HG03066 (cell line): ENCODE measurements around the gene C1orf210.

ENCODE experiments used
- ATAC-seq: cut with Tn5 transposase; IDR thresholded peaks from one replicate; pipeline ENCODE4 v1.9.1; 2021; ENCODE audit warnings: low read depth; ENCODE audit not compliant: unreplicated experiment

The C1orf210 gene

DNA sequence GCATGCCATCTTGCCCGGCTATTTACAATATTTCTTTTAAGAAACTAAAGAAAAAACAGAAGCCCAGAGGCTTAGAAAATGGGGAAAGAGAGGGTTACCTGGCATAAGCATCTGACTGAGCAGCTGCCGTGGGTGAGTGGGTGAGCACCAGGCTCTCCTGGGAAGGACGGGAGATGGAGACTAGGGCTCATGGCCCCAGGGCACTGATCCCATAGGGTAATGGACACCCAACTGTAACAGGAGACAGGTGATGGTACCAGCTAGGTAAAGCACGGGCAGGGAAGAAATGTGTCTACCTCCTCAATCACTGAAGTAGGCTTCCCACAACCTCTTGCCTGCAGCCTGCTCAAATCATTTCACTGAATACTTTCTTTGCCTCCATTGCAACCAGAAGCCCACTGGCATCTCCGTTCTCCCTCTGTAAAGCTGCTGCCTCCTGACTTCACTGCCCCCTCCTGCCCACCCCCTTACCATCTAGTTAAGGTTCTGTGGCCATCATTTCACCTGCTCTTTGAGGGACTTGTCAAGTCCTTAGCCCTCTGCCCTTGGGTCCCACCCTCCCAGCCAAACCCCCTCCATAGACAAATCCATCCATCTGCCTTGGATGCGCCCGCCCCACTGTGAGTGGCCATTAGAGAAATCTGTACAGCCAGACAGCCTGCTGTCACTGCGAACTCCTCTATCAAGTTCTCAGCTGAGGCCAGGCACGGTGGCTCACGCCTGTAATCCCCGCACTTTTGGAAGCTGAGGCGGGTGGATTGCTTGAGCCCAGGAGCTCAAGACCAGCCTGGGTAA, 9.4 kb downstream of the C1orf210 start:
- ATAC-seq, result no peak

DNA sequence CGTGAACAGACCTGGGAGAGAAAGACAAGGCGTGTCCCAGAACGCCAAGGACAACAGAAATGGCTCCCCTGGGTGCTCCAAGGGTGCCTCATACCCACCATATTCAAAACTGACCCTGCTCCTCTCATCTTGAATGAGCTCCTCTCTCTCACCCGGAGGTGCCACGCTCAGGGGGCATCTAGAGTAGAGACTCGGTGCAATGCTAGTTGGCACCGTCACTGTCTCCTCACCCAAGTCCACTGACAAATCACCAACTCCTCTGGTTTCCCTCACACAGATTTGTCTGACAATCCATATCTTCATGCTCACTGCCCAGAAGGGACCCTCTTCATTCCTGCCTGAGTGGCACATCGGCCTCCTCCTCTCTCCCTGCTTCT, 10.6 kb downstream of the C1orf210 start:
- no peak for ATAC-seq

DNA sequence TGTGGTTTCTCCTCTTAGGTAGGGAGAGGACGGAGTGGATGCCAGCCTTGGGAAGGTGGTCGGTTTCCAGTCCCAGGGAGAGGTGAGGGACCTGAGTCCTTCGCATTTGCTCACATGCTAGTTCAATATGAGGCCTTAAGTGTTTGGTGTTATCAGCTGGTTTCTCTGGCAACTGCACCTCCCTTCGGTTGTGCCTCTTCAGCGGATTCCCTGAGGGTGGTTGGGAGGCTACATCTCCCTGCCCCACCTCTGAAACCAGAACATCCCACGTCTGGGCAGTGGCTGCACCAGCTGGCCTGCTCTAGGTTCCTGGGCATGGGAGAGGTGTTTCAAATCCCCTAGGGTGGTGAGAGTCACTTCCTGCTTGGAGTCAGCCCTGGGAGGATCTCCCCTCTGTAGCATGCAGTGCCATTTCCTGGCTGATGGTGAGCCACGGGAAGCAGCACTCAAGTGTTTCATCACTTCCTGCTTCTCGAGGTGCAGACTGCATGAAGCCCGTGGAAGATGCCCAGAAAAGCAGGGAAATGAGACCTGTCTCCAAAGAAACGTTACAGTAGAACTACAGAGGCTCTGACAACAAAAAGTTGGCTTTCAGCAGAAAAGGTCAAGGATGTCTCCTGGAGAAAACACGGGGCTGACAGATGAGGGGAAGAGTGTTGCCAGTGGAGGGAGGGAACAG, 11.1 kb downstream of the C1orf210 start:
- ATAC-seq, result no peak

DNA sequence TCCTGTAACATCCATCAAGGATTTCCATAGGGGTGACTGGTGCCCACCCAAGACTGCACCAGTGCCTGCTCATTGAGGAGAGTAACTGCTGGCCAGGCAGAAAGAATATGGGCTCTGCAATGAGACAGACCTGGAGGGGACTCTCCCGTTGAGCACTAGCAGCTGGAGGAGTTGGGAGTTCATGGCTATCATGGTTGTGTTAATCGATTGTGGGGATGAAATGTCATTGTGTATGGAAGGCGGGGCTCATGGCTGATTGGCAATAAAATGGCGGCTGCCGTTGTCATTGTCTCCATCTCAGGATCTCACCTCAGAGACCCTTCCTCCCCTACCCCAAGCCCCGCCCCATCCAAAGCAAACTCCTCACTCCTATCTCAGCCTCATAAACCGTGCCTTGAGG, 11.7 kb downstream of the C1orf210 start:
- no peak for ATAC-seq

DNA sequence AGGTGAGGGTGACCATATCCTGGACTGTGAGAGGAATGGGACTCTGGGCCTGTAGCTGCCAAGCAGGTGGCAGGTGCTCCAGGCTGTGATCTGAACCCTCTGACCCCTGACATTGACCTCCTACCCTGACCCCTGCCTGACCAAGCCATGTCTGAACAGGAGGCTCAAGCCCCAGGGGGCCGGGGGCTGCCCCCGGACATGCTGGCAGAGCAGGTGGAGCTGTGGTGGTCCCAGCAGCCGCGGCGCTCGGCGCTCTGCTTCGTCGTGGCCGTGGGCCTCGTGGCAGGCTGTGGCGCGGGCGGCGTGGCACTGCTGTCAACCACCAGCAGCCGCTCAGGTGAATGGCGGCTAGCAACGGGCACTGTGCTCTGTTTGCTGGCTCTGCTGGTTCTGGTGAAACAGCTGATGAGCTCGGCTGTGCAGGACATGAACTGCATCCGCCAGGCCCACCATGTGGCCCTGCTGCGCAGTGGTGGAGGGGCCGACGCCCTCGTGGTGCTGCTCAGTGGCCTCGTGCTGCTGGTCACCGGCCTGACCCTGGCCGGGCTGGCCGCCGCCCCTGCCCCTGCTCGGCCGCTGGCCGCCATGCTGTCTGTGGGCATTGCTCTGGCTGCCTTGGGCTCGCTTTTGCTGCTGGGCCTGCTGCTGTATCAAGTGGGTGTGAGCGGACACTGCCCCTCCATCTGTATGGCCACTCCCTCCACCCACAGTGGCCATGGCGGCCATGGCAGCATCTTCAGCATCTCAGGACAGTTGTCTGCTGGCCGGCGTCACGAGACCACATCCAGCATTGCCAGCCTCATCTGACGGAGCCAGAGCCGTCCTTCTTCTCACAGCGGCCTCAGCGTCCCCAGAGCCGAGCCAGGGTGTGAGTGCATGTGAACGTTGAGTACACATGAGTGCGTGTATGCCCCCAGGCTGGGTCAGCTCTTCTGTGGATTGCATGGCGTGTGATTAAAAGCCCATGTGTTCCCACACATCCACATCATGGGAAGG, 12.5 kb downstream of the C1orf210 start:
- no peak for ATAC-seq

DNA sequence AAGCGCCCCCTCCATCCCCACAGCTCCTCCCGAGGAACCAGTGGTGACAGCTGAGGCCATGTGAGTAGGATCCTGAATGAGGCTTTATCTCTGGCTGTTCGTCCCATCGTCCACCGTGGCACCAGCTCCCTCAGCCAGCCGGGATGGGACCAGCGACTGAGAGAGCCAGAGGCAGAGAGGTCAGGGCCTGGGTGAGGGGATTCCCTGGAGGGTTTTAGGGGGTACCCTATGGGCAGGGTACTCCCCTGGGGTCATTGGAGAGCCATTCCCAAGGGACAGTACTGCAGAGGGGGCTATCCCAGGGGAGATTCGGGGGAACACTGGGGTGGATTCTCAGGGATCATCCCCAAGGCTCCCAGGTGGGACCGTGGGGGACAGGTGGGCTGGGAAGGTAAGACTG, 13.2 kb downstream of the C1orf210 start:
- no peak for ATAC-seq

DNA sequence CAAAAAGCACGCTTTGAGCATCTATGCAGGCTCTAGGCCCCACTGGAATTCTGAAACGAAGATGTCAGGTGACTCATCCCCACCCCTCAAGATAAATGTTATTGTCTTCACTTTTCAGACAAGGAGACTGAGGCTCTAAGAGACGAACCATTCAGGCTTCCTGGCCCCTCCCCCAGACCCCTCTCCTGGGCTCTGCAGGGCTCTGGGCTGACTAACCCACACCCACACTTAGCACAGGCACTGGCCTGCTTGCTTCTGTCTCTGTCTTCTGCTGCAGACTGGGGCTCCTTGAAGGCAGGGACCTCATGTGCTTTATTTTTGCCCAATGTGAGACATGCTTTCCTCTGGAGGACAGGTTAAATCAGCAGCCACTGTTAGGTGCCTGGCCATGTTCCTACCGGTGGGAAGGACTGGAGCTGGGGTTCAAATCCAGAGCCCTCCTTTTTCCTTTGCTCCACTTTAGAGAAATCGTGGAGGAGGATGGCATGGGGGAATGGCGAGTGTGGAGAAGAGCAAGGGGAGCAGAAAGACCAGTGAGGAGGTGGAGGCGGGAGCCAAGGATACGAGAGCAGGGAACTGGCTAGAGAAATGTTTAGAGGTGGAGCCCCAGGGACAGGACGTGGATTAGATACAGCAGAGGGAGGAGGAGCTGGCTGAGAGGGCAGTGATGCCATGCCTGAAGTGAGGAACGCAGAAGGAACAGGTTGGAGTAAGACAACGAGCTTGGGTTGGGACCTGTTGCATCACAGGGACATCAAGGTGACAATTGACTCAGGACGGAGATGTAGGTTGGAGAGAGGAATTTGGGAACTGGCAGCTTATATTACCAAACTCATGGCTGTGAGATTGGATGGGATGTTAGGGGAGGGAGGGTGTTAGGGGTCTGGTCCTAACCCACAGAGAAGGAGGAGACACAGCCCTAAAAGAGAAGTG, 13.9 kb downstream of the C1orf210 start:
- no peak for ATAC-seq

DNA sequence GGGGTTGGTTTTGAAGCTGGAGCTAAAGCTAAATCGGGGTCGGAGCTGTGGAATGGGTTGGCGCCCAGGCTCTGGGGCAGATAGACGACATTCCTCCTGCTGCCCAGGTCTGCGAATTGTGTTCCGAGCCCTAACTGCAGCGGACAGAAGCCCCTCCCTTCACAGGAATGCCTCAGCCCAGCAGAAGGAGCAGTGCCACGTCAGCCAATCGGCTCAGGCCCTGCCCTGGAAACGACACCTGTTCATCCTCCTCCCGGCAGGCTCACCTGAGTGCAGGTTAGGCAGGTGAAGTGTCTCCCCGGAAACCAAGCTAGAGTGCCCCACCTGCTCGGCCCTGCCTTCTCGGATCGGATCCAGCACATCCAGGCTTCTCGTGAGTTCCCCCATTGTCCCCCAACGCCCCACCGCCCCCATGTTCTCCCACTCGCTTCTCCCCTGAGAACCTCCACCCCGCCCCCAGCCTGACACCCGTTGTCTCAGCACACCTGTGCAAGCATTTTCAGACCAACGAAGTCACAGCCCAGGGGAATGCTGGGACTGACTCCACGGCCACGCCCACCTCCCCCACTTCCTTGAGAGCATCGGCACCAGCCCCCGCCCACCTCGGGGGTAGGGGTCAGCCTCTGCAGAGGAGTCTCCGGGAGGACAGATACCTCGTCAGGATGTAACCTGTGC, 14.8 kb downstream of the C1orf210 start:
- ATAC-seq, result no peak

DNA sequence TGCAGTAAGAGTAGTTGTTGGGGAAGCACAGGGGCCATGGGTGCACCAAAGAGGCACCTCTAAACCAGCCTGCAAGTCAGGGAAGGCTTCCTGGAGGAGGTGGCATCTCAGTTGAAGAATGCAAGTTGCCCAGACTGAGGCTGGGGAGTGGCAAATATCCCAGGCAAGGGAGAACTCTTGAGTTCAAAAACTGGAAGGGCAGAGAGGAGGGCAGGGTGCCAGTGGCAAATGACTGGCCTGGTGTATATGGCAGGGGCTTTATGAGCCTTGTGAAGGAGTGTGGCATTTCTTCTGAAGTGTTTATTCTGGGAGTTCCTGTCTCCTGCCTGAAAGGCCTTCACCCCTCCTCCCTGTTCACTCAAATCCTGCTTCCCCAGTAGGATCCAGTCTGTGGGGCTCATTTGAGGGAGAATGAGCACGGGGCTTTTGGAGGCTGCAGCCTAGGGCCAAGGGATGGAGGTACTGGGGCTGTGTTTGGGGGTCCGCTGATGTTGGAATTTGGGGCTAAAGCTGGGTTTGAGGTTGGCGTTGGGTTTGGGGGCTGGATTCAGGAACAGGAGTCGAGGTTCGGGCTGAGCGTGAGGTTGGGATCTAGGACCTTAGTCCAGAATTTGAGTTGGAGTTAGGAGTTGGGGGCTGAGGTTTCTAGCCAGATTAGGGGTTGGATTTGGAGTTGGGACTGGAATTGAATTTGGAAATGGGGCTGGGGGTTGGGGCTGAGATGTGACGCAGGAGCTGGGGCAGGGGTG, 15.6 kb downstream of the C1orf210 start, which contains the start of gene TMEM125:
Gene TMEM125 (plus strand): TSS at position 357 of the 749 bp plus-strand sequence. CDS start 2,740 bp downstream, outside the sequence.
- ATAC-seq, result no peak

DNA sequence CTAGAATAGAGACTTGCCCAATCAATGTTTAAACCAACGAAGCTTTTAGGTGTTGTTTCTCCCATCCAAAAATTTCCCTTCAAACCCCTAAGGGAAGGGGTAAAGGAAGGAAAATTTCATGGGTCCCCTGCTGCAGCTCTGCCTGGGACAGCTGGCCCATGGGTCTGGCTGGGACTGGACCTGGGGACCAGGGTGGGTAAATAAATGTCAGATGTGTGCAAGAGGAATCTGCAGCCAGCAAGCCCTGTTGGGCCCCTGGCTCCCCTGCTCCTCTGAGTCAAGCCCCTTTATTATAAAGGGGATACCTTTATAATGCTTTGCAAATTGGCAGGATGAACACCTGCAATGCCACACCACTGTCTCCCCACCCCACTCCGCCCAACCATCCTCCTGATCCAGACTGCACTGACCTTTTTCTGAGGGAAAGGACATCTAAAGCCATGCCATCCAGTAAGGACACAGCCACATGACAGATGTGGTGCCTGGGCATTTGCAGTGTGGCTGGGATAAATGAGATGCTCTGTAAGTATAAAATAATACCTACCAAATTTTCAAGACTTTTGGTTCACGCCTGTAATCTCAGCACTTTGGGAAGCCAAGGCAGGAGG, 17.5 kb downstream of the C1orf210 start:
- no peak for ATAC-seq

DNA sequence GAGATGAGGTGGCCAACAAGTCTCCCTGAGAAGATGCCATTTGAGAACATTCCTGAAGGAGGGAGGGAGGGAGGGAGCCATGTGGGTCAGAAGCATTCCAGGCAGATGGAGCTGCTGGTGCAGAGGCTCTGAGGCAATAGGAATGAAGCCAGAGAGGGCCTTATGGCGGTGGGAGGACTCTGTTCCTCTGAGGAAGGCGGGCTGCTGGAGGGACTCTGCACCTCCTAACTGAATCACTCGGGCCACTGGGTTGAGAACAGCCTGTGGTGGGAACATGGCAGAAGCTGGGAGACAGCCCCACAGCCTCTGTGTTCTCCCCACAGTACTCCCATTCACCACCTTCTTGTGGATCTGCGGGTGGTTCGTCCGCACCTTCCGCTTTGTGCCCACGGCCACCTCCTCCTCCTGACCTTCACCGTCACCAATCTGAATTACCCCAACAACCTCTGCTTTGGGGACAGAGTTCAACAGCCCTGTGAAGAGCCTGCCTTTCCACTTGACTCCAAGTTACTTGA, 18.0 kb downstream of the C1orf210 start:
- no peak for ATAC-seq

DNA sequence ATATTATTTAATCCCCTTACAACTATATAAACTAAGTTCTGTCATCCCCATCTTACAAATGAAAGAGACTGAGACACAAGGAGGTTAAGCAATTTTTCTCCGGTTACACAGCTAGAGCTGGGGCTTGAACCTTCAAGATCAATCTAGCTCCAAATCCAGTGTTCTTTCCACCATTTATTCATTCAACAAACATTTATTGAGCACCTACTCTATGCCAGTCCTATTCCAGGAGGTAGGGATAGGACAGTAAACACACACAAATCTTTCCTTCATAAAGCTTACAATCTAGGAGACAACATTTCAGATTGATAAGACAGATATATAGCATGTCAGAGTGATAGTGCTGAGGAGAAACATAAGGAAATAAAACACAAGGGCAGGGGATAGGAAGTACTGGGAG, 18.5 kb downstream of the C1orf210 start:
- ATAC-seq, result no peak

DNA sequence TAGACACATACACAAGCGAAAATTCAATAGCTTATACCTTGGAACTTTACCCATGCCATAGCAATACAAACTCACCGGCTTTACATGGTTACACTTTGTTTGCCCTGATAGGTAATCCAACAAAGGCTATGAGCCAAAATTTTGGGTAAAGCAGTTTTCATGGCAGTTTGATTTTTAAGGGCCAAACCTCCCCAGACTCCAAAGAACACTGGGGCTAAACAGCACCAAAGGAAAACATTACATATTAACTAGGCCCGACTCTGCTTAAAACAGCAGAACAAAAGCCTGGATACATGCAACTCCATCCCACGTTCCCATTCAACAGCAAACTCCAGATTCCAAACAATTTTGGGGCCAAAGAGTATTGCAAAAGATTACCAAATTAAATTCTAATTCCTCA, 19.9 kb downstream of the C1orf210 start:
- ATAC-seq, result no peak

DNA sequence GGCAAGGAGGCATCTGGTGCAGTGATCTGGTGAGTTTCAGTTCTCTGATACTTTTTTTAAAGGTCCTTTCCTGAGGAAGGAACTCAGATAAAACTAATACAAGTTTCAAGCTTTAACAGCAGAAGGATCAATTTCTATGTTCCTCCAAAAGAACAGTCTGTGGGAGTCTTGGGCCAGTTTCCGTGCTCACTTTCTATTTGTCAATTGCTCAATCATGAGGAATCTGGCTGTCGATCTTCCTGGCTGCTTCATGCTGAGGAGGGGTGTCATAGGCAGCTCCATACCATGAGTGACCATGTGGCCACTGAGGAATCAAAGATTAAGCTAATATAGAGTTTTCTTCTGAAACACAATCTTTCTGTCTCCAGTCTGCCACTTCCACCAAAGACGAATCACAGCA, 27.0 kb downstream of the C1orf210 start:
- ATAC-seq, result no peak

DNA sequence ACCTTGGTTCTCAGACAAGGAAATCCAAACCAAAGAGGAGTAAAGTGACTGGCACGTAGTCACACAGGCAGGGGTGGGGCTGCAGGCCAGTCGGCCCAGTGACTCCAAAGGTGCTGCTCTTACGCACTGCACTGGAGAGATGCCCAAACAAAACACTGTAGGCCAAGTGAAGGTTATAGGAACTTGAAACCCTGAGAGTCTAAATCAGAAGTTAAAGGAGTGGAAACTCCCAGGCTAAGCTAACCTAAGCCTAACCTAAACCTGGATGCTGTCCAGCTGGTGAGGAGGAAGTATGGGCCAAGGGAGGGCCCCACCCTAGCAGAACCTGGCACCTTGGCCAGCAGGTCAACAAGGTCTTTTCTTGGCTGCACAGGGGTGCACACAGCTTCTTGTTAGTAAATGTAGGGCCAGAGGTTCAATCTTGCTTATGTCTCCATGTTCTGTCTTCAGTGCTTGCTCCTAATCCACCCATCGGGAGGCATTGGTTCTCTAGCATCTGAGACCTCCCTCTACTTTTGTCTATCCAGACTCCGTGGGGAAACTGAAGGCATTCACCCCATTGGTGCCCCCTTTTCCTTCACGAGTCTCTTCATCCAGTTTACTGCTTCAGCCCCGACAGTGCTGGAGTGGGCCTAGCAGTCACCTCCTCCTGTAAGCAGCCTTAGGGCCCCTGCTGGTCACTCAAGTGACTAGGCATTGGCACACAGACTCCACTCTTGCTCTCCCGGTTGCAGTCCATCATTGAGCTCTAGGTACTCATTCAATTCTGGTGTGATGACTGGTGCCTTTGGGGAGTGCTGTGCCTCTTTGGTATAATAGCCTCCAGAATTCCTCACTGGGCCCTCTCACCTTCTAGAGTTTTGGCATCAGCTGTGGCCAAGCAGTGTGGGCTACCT, 28.5 kb downstream of the C1orf210 start:
- no peak for ATAC-seq

DNA sequence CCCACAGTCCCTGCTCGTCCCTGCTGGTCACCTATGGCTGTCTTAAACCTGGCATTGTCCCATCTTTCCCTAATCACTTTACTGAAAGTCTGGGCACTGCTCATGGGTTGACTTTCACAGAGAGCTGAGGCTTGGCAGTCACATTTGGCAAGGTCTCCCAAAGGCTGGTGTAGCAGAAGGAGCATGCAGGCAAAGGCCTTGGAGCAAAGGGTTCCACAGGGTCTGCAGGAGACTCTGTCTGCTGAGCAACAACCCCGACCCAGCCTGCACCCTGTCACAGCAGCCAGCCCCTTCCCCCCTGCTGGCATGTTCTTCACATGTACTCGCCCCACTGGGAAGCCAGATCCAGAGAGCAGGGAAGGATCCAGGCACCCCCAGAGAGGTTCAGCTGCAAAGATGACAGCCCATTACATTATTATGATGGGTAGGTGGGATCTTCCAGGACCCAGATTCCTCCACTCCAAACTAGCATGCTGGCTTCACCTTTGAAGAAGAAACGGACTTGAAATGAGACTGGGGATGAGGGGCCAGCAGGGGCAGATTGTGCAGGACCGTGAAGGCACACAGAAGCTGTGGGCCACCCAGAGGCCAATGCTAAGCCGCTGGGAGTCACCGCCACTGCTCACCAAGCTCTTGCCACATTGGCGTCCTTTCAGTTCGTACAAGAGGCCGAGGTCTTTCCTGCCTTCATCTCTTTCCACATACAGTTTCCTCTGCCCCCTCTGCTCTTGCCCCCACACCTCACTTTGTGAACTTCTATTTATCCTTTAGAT, 29.8 kb downstream of the C1orf210 start:
- ATAC-seq, result no peak
